PFSK-1 (cell line): ENCODE results near the gene STX12.

Source experiments
- FOXP2 ChIP-seq: optimal IDR thresholded peaks from 2 replicates; pipeline ENCODE3; 2011; ENCODE audit warnings: borderline replicate concordance, control low read depth, inconsistent platforms; ENCODE audit not compliant: insufficient read depth; ENCODE audit errors: extremely low read length, extremely low read depth
- POLR2AphosphoS5 ChIP-seq: IDR thresholded peaks from 2 replicates; pipeline ENCODE4 v1.6.1; 2012; ENCODE audit warnings: low read depth, mild to moderate bottlenecking, control low read depth, low read length, moderate library complexity
- SIN3A ChIP-seq: IDR thresholded peaks from 2 replicates; pipeline ENCODE4 v1.6.1; 2012; ENCODE audit warnings: mild to moderate bottlenecking, low read length, moderate library complexity, borderline replicate concordance; ENCODE audit not compliant: insufficient read depth
- TAF1 ChIP-seq: IDR thresholded peaks from 2 replicates; pipeline ENCODE4 v1.6.1; 2012; ENCODE audit warnings: low read length, control low read depth, borderline replicate concordance; ENCODE audit not compliant: insufficient read depth
- TF ChIP-seq, protein P1 (sequence below), 2 experiments: IDR thresholded peaks; 2 replicates each; pipeline versions ENCODE4 v1.6.1 to v1.8.0; 2011 to 2012; ENCODE audit warnings: low read depth in 2 of 2, low read length in 2 of 2, control low read depth in 1 of 2, inconsistent platforms in 1 of 2, mild to moderate bottlenecking in 1 of 2, moderate library complexity in 1 of 2; ENCODE audit not compliant: insufficient read depth in 1 of 2

Gene STX12

DNA sequence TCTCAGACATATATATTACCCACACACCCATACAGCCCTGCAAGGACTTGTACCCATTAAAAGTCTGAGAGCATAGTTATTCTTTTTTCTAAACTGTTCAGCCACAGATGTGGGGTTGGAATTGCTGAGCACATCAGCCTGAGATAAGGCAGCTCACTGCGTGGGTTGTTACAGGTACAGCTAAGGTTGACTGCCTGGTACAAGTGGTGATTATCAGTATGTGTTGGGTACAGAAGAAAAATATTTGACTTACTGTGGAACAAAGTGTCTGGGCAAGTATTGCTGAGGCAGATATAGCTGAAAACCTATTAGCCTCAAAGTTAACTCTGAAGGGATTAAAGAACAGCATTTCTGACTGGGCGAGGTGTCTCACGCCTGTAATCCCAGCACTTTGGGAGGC, 5.0 kb downstream of the STX12 start:
- no peak for TF ChIP-seq TAF1
- TF ChIP-seq POLR2AphosphoS5, result no peak
- TF ChIP-seq SIN3A, result no peak
- TF ChIP-seq FOXP2, result no peak

DNA sequence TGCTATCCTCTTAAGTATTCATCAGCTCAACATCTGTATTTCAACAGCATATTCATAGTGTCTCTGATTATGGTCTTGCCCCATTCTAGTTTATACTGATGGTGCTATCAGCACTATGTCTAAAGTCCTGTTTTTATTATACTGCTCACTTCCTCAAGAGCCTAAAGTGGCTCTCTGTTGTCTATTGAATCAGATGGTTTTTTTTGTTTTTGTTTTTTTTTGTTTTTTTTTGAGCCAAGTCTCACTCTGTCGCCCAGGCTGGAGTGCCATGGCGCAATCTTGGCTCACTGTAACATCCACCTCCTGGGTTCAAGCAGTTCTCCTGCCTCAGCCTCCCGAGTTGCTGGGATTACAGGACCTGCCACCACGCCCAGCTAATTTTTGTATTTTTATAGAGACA, 6.1 kb downstream of the STX12 start:
- no peak for TF ChIP-seq FOXP2

GRCh38 chr1:27782950-27783349, 9.9 kb downstream of the STX12 start:
- no peak for TF ChIP-seq TAF1
- TF ChIP-seq POLR2AphosphoS5, result no peak
- TF ChIP-seq FOXP2, result no peak
- TF ChIP-seq, protein P1, sequence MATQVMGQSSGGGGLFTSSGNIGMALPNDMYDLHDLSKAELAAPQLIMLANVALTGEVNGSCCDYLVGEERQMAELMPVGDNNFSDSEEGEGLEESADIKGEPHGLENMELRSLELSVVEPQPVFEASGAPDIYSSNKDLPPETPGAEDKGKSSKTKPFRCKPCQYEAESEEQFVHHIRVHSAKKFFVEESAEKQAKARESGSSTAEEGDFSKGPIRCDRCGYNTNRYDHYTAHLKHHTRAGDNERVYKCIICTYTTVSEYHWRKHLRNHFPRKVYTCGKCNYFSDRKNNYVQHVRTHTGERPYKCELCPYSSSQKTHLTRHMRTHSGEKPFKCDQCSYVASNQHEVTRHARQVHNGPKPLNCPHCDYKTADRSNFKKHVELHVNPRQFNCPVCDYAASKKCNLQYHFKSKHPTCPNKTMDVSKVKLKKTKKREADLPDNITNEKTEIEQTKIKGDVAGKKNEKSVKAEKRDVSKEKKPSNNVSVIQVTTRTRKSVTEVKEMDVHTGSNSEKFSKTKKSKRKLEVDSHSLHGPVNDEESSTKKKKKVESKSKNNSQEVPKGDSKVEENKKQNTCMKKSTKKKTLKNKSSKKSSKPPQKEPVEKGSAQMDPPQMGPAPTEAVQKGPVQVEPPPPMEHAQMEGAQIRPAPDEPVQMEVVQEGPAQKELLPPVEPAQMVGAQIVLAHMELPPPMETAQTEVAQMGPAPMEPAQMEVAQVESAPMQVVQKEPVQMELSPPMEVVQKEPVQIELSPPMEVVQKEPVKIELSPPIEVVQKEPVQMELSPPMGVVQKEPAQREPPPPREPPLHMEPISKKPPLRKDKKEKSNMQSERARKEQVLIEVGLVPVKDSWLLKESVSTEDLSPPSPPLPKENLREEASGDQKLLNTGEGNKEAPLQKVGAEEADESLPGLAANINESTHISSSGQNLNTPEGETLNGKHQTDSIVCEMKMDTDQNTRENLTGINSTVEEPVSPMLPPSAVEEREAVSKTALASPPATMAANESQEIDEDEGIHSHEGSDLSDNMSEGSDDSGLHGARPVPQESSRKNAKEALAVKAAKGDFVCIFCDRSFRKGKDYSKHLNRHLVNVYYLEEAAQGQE (IDR thresholded peaks at IDR 0.05; ENCODE audit: insufficient read depth in 1 of 2, low read depth in 2 of 2, low read length in 2 of 2), result no peak
- no peak for TF ChIP-seq SIN3A

GRCh38 chr1:27784700-27785099, 11.7 kb downstream of the STX12 start:
- TF ChIP-seq, protein P1 (IDR thresholded peaks at IDR 0.05; ENCODE audit: insufficient read depth in 1 of 2, low read depth in 2 of 2, low read length in 2 of 2), result no peak
- TF ChIP-seq FOXP2 (no peak), SIN3A (no peak), POLR2AphosphoS5 (no peak), TAF1 (no peak)

DNA sequence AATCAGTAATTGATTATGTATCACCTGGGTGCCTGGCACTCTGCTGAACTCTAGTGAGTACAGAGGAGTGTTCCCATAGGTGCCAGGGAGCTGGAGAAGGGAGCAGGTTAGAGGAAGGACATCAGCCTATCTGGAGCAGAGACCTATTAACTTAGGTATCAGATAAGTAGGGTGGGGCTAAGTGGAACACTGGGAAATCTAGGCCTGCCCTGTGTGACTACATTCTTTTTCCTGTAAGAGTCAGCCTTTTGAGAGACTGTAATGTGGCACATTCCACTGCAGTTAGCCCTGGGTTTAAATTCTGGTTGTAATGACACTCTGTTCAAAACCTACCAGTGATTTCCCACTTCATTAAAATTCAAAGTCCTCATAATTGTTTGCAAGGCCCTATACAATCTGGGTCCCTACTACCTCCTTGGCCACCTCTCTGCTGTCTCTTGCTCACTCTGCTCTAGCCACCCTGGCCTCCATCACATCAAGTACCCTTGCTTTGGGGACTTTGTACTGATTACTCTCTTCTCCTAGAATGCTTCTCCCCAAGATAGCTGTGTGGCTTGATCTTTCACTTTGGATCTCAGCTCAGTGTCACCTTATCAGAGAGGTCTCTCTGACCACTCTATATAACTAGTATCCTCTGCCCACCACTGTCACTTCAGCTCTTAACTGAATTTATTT, 12.9 kb downstream of the STX12 start:
- TF ChIP-seq, protein P1 (IDR thresholded peaks at IDR 0.05; ENCODE audit: insufficient read depth in 1 of 2, low read depth in 2 of 2, low read length in 2 of 2), result no peak
- TF ChIP-seq POLR2AphosphoS5, result no peak

DNA sequence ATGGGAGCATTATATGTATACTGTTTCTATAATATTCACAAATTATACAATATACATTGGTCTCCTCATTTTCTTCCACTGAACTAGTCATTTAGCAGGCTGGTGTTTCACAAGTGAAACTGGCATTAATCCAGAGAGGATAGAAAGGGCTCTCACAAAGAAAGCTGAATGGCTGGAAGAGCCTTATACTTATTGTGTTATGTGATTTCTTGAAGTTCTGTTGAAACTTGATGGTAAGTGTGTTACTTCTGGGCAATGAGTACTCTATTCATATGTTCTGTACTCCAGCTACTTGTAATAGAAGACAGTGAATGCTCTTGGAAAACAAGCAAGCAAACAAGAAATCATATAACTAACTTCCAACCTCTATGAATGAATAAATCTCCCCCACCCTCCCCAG, 14.9 kb downstream of the STX12 start:
- no peak for TF ChIP-seq SIN3A
- TF ChIP-seq TAF1, result no peak
- TF ChIP-seq FOXP2, result no peak
- TF ChIP-seq, protein P1 (IDR thresholded peaks at IDR 0.05; ENCODE audit: insufficient read depth in 1 of 2, low read depth in 2 of 2, low read length in 2 of 2), result no peak
- TF ChIP-seq POLR2AphosphoS5, result no peak
